Neural crest cell (in vitro differentiated cells): ENCODE data around the gene CALY. TPM values are rescaled to one million over a fixed set of nuclear protein-coding genes. Genes with fewer than 3 reads are reported as not detected.

ENCODE experiments used
- DNase-seq: peaks from one replicate; pipeline ENCODE4 v3.0.0; 2021; ENCODE audit warnings: low read depth, mixed read lengths, low spot score
- H3K27ac Mint-ChIP-seq: one replicate; pipeline ENCODE4 v1.8.0; 2021; ENCODE audit warnings: mild to moderate bottlenecking, mixed read lengths; ENCODE audit not compliant: unreplicated experiment
- H3K27me3 Mint-ChIP-seq: 2 replicates; pipeline ENCODE4 v1.8.0; 2021; ENCODE audit warnings: low read depth, mild to moderate bottlenecking, mixed read lengths
- H3K36me3 Mint-ChIP-seq: 2 replicates; pipeline ENCODE4 v1.8.0; 2021; ENCODE audit warnings: low read depth, mild to moderate bottlenecking, mixed read lengths
- H3K4me1 Mint-ChIP-seq: 2 replicates; pipeline ENCODE4 v1.8.0; 2021; ENCODE audit warnings: mixed read lengths
- H3K4me3 Mint-ChIP-seq: one replicate; pipeline ENCODE4 v1.8.0; 2021; ENCODE audit warnings: mild to moderate bottlenecking, mixed read lengths
- H3K9me3 Mint-ChIP-seq: 2 replicates; pipeline ENCODE4 v1.8.0; 2021; ENCODE audit warnings: mixed read lengths
- CTCF ChIP-seq: fragments of 200-600 bp; sonication (generic); conservative IDR thresholded peaks from 2 replicates; pipeline ENCODE4 v1.5.0; 2021; ENCODE audit warnings: antibody characterized with exemption, mild to moderate bottlenecking
- total RNA-seq: library from RNA; stranded (reverse); gene quantifications from 2 replicates; pipeline ENCODE4 v1.2.1, GENCODE V29; 2021

Gene CALY
- total RNA-seq, 1 donor from 2014 or later: 0.89 TPM

- H3K27me3 Mint-ChIP-seq: no peaks in the 10 kb centered on the region
- H3K4me3 Mint-ChIP-seq: peak overlapping the region; percentile 78
- no peak for TF ChIP-seq CTCF
- H3K4me1 Mint-ChIP-seq: peaks cover 18% of the 10 kb centered on the region
- H3K27ac Mint-ChIP-seq: peak overlapping the region; percentile 87
- peaks cover 4% of the 10 kb centered on the region for H3K36me3 Mint-ChIP-seq
- H3K9me3 Mint-ChIP-seq: no peaks in the 10 kb centered on the region
- peak; percentile 89 for DNase-seq
Measured at GRCh38 chr10:133309100-133309719, 27.5 kb downstream of the CALY start.

- DNase-seq: peak; percentile 78
- H3K27me3 Mint-ChIP-seq: no peaks in the 10 kb centered on the region
Measured at GRCh38 chr10:133308421-133309099, 28.1 kb downstream of the CALY start, which contains the start of the genes TUBGCP2 and ZNF511. Gene TUBGCP2 (minus strand): TSS chr10:133308872. CDS start chr10:133302941, 5,931 bp downstream. Gene ZNF511 (plus strand): TSS chr10:133308914. CDS start chr10:133308944, 30 bp downstream.

GRCh38 chr10:133307776-133308420 lies 28.8 kb downstream of the CALY start:
- Mint-ChIP-seq H3K27me3 (no peaks in the 10 kb centered on the region), H3K9me3 (no peaks in the 10 kb centered on the region), H3K27ac (peak overlapping the region; percentile 97), H3K4me3 (peak overlapping the region; percentile 94), H3K36me3 (peaks cover 4% of the 10 kb centered on the region), H3K4me1 (peaks cover 13% of the 10 kb centered on the region)
- DNase-seq: peak; percentile 37
- TF ChIP-seq CTCF: peak; percentile 74

More at GRCh38 chr10:133308421-133309099, 28.1 kb downstream of the CALY start, which contains the start of the genes TUBGCP2 and ZNF511:
- TF ChIP-seq CTCF: peak; percentile 14
- peaks cover 4% of the 10 kb centered on the region for H3K36me3 Mint-ChIP-seq
- H3K4me3 Mint-ChIP-seq: peak within 1 kb of the TSS; percentile 94
- peaks cover 13% of the 10 kb centered on the region for H3K4me1 Mint-ChIP-seq
- peak within 1 kb of the TSS; percentile 97 for H3K27ac Mint-ChIP-seq
- H3K9me3 Mint-ChIP-seq: no peaks in the 10 kb centered on the region

- Mint-ChIP-seq H3K9me3 (no peaks in the 10 kb centered on the region), H3K4me3 (peak overlapping the region; percentile 78), H3K27ac (peak overlapping the region; percentile 43), H3K27me3 (no peaks in the 10 kb centered on the region), H3K36me3 (peaks cover 4% of the 10 kb centered on the region), H3K4me1 (peaks cover 13% of the 10 kb centered on the region)
- no peak for DNase-seq
- no peak for TF ChIP-seq CTCF
Measured at GRCh38 chr10:133306941-133307379, 29.7 kb downstream of the CALY start.

GRCh38 chr10:133306097-133306476 lies 30.6 kb downstream of the CALY start:
- peaks cover 13% of the 10 kb centered on the region for H3K4me1 Mint-ChIP-seq
- no peak for TF ChIP-seq CTCF
- peak overlapping the region; percentile 65 for H3K4me3 Mint-ChIP-seq
- no peak overlapping the region for H3K27ac Mint-ChIP-seq
- no peaks in the 10 kb centered on the region for H3K9me3 Mint-ChIP-seq
- H3K27me3 Mint-ChIP-seq: no peaks in the 10 kb centered on the region
- H3K36me3 Mint-ChIP-seq: peaks cover 4% of the 10 kb centered on the region
- DNase-seq: no peak
